DND-41 (cell line): Measurements from ENCODE around the gene DRGX.

Source experiments
- ATAC-seq: fragments of 200-7000 bp; cut with Tn5 transposase; 3 replicates; pipeline ENCODE4 v1.9.1; 2021; ENCODE audit warnings: low read depth; ENCODE audit not compliant: insufficient read depth
- DNase-seq: peaks from one replicate; pipeline ENCODE4 v3.0.0-alpha.2; 2020
- H2AFZ ChIP-seq: 2 replicates; pipeline ENCODE4 v1.6.0; 2012; ENCODE audit warnings: low read depth, low read length
- H3K27ac ChIP-seq: 2 replicates; pipeline ENCODE4 v1.5.1; 2012; ENCODE audit warnings: low read length, inconsistent platforms
- H3K27me3 ChIP-seq: fragments of 200-600 bp; sonication (generic); 2 replicates; pipeline ENCODE4 v1.6.0; 2012; ENCODE audit warnings: low read length, mild to moderate bottlenecking, inconsistent platforms; ENCODE audit not compliant: insufficient read depth, poor library complexity
- H3K36me3 ChIP-seq: 2 replicates; pipeline ENCODE4 v1.5.1; 2012; ENCODE audit warnings: low read length, inconsistent platforms; ENCODE audit not compliant: insufficient read depth
- H3K4me1 ChIP-seq: 2 replicates; pipeline ENCODE4 v1.5.1; 2012; ENCODE audit warnings: mild to moderate bottlenecking, low read length; ENCODE audit not compliant: insufficient read depth
- H3K4me2 ChIP-seq: 2 replicates; pipeline ENCODE4 v1.6.0; 2012; ENCODE audit warnings: mild to moderate bottlenecking, moderate library complexity, low read length, inconsistent platforms; ENCODE audit not compliant: insufficient read depth
- H3K4me3 ChIP-seq, 2 experiments: fragments of 200-600 bp in 1 of 2; shearing (Covaris generic) in 1 of 2; 2 replicates each; pipeline ENCODE4 v1.5.1; 2012 to 2016; ENCODE audit warnings: inconsistent platforms in 2 of 2, low read length in 2 of 2, mild to moderate bottlenecking in 2 of 2, low read depth in 1 of 2, moderate library complexity in 1 of 2
- H3K79me2 ChIP-seq: 2 replicates; pipeline ENCODE4 v1.6.0; 2012; ENCODE audit warnings: low read length, inconsistent platforms; ENCODE audit not compliant: insufficient read depth
- H3K9ac ChIP-seq: 2 replicates; pipeline ENCODE4 v1.6.0; 2012; ENCODE audit warnings: low read depth, mild to moderate bottlenecking, inconsistent platforms, low read length, moderate library complexity
- H3K9me3 ChIP-seq: 2 replicates; pipeline ENCODE4 v1.5.1; 2012; ENCODE audit warnings: low read length, moderate library complexity, mild to moderate bottlenecking, inconsistent platforms; ENCODE audit not compliant: insufficient read depth, severe bottlenecking
- H4K20me1 ChIP-seq: 2 replicates; pipeline ENCODE4 v1.6.0; 2012; ENCODE audit warnings: low read length; ENCODE audit not compliant: insufficient read depth
- CTCF ChIP-seq: IDR thresholded peaks from 2 replicates; pipeline ENCODE4 v1.5.1; 2012; ENCODE audit warnings: borderline replicate concordance, low read length, moderate library complexity, mild to moderate bottlenecking; ENCODE audit not compliant: poor library complexity, severe bottlenecking; ENCODE audit errors: extremely low read depth
- EZH2 ChIP-seq: IDR thresholded peaks from 3 replicates; pipeline ENCODE4 v1.6.1; 2012; ENCODE audit warnings: borderline replicate concordance, low read depth, mild to moderate bottlenecking, moderate library complexity, low read length, inconsistent platforms; ENCODE audit not compliant: severe bottlenecking

The DRGX gene

DNA sequence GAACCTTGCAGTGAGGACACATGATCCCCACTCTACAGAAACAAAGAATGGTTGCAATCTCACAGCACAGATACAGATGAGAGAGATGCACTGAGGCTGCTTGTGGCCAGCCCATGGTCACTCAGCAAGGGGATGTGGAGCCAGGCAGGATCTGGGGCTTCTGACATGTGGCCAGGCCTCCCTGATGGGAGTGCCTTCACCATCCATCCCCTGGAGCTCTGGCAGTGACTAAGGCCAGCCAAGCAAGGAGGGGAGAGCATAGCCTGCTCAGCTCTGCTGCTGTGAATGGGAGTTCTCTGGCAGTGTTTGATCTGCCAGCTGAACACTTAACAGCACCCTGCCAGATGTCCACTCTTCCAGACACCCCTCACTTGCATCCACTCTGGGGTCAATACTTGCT lies 77.1 kb downstream of the DRGX start:
- no peak overlapping the region for H3K27ac ChIP-seq
- no peak overlapping the region for H3K4me2 ChIP-seq
- H3K9ac ChIP-seq: no peak overlapping the region
- no peaks in the 10 kb centered on the region for H3K36me3 ChIP-seq
- DNase-seq (no peak), ATAC-seq (no peak)
- TF ChIP-seq EZH2 (no peak), CTCF (no peak)
- no peaks in the 10 kb centered on the region for H4K20me1 ChIP-seq
- no peaks in the 10 kb centered on the region for H3K27me3 ChIP-seq
- no peaks in the 10 kb centered on the region for H3K9me3 ChIP-seq
- H3K4me3 ChIP-seq: no peak overlapping the region
- H3K79me2 ChIP-seq: no peaks in the 10 kb centered on the region
- no peak overlapping the region for H2AFZ ChIP-seq
- H3K4me1 ChIP-seq: no peaks in the 10 kb centered on the region

DNA sequence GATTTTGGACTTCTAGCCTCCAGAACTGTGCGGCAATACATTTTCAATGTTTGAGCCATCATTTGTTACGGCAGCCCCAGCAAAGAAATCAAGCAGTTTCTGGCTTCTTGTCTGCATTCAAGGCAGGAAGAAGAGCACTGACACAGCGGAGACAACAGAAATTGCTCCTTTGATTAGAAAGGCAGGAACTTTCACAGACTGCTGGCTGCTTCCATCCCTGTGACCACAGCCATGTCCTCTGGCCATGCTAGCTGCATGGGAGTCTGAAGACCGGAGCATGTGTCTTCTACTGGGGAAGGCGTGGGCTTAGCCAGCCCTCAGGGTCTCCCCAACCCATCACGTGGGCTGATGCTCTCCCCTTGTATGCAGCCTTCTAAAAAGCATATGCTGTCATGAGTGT lies 77.9 kb downstream of the DRGX start:
- no peak for TF ChIP-seq CTCF
- no peak for TF ChIP-seq EZH2
- no peak overlapping the region for H3K4me2 ChIP-seq
- H3K36me3 ChIP-seq: no peaks in the 10 kb centered on the region
- H3K79me2 ChIP-seq: no peaks in the 10 kb centered on the region
- H3K27ac ChIP-seq: no peak overlapping the region
- H3K27me3 ChIP-seq: no peaks in the 10 kb centered on the region
- H3K4me3 ChIP-seq: no peak overlapping the region
- H4K20me1 ChIP-seq: no peaks in the 10 kb centered on the region
- no peak overlapping the region for H3K9ac ChIP-seq
- H2AFZ ChIP-seq: no peak overlapping the region
- no peaks in the 10 kb centered on the region for H3K4me1 ChIP-seq
- no peaks in the 10 kb centered on the region for H3K9me3 ChIP-seq
- DNase-seq (no peak), ATAC-seq (no peak)

- no peaks in the 10 kb centered on the region for H4K20me1 ChIP-seq
- no peak overlapping the region for H3K9ac ChIP-seq
- H3K4me2 ChIP-seq: no peak overlapping the region
- ATAC-seq: no peak
- H3K27ac ChIP-seq: no peak overlapping the region
- no peaks in the 10 kb centered on the region for H3K79me2 ChIP-seq
- no peaks in the 10 kb centered on the region for H3K9me3 ChIP-seq
- no peak overlapping the region for H3K4me3 ChIP-seq
- H3K27me3 ChIP-seq: no peaks in the 10 kb centered on the region
- H3K36me3 ChIP-seq: no peaks in the 10 kb centered on the region
- peaks cover 14% of the 10 kb centered on the region for H3K4me1 ChIP-seq
- H2AFZ ChIP-seq: no peak overlapping the region
- TF ChIP-seq CTCF (no peak), EZH2 (no peak)
- no peak for DNase-seq
Observed at GRCh38 chr10:49314806-49315205, 81.1 kb downstream of the DRGX start.
